Measurements from ENCODE around the gene ANO6. TPM values are rescaled to one million over a fixed set of nuclear protein-coding genes. Genes with fewer than 3 reads are reported as not detected.

The ANO6 gene
- total RNA-seq, 2 experiments from 2014 or later, result 13.1 to 13.6 TPM

GRCh38 chr12:45227316-45228067 is 11.6 kb downstream of the ANO6 start:
- H3K9me3 Mint-ChIP-seq, result no peaks in the 10 kb centered on the region
- no peak for TF ChIP-seq CTCF (IDR thresholded peaks at IDR 0.05)
- ChIA-PET POLR2A (interaction anchor here (0.9 kb wide), 1 partner anchor 12 kb away, joined by 3 read pairs; the partner anchor contains the start of gene ANO6), CTCF (no interaction called here)
- DNase-seq (no peak), ATAC-seq (no peak)
- H3K27ac Mint-ChIP-seq, result no peak overlapping the region
- no peaks in the 10 kb centered on the region for H3K27me3 Mint-ChIP-seq
- peaks cover 4% of the 10 kb centered on the region for H3K36me3 Mint-ChIP-seq (ENCODE audit: low read depth)
- H3K4me3 Mint-ChIP-seq, result no peak overlapping the region
- intact Hi-C loops (cut with micrococcal nuclease), result no loop called here
- peaks cover 28% of the 10 kb centered on the region for H3K4me1 Mint-ChIP-seq (ENCODE audit: low read depth)

- no peak for ATAC-seq
- no peak for TF ChIP-seq CTCF (IDR thresholded peaks at IDR 0.05)
- H3K27me3 Mint-ChIP-seq, result no peaks in the 10 kb centered on the region
- POLR2A ChIA-PET, result interaction anchor here (1.5 kb wide), 1 partner anchor 16 kb away, joined by 5 read pairs; no protein-coding TSS in a partner anchor
- no peak overlapping the region for H3K27ac Mint-ChIP-seq
- H3K4me1 Mint-ChIP-seq (ENCODE audit: low read depth), result peaks cover 52% of the 10 kb centered on the region
- no peaks in the 10 kb centered on the region for H3K9me3 Mint-ChIP-seq
- CTCF ChIA-PET, result interaction anchor here (1.0 to 2.4 kb wide), 3 partner anchors 11 to 16 kb away, joined by 3 to 7 read pairs (median 5); partner anchors contain the start of gene ANO6
- no peak overlapping the region for H3K4me3 Mint-ChIP-seq
- DNase-seq, result no peak
- no peaks in the 10 kb centered on the region for H3K36me3 Mint-ChIP-seq (ENCODE audit: low read depth)
- intact Hi-C loops (cut with micrococcal nuclease), result no loop called here
Measured at GRCh38 chr12:45231515-45232145, 15.7 kb downstream of the ANO6 start.

GRCh38 chr12:45232146-45232755 is 16.4 kb downstream of the ANO6 start:
- no peak for TF ChIP-seq CTCF (IDR thresholded peaks at IDR 0.05)
- H3K9me3 Mint-ChIP-seq, result peaks cover 2% of the 10 kb centered on the region
- peak overlapping the region; percentile 69 for H3K27ac Mint-ChIP-seq
- CTCF ChIA-PET, result interaction anchor here (1.0 to 2.4 kb wide), 3 partner anchors 12 to 17 kb away, joined by 3 to 7 read pairs (median 5); partner anchors contain the start of gene ANO6
- intact Hi-C loops (cut with micrococcal nuclease), result no loop called here
- no peaks in the 10 kb centered on the region for H3K36me3 Mint-ChIP-seq (ENCODE audit: low read depth)
- no peak for ATAC-seq
- no peaks in the 10 kb centered on the region for H3K27me3 Mint-ChIP-seq
- POLR2A ChIA-PET, result interaction anchor here (1.5 kb wide), 1 partner anchor 17 kb away, joined by 5 read pairs; no protein-coding TSS in a partner anchor
- no peak overlapping the region for H3K4me3 Mint-ChIP-seq
- H3K4me1 Mint-ChIP-seq (ENCODE audit: low read depth), result peaks cover 57% of the 10 kb centered on the region
- DNase-seq, result no peak

GRCh38 chr12:45232756-45233372 is 17.0 kb downstream of the ANO6 start:
- Mint-ChIP-seq H3K27ac (peak overlapping the region; percentile 69), H3K4me1 (ENCODE audit: low read depth) (peaks cover 53% of the 10 kb centered on the region), H3K36me3 (ENCODE audit: low read depth) (no peaks in the 10 kb centered on the region), H3K27me3 (no peaks in the 10 kb centered on the region), H3K9me3 (peaks cover 2% of the 10 kb centered on the region), H3K4me3 (no peak overlapping the region)
- ATAC-seq (peak; percentile 80), DNase-seq (peak; percentile 44)
- ChIA-PET CTCF (interaction anchor here (1.5 to 2.4 kb wide), 3 partner anchors 8 to 18 kb away, joined by 4 to 7 read pairs (median 5); partner anchors contain the start of gene ANO6), POLR2A (interaction anchor here (0.9 to 1.5 kb wide), 2 partner anchors 17 to 19 kb away, joined by 3 to 5 read pairs; no protein-coding TSS in a partner anchor)
- intact Hi-C loops (cut with micrococcal nuclease), result no loop called here
- TF ChIP-seq CTCF (IDR thresholded peaks at IDR 0.05), result no peak
